Head of caudate nucleus (tissue), 42 donors: ENCODE data around the gene GPR173.

Source experiments
- DNase-seq, 42 donors: peaks; one replicate each; pipeline versions ENCODE4 v3.0.0 to v3.0.0-alpha.2; 2020 to 2021; ENCODE audit warnings: mixed read lengths in 7 of 42
- intact Hi-C: fragments of 100-400 bp; cut with DNase I; formaldehyde crosslinking; loops from one replicate; pipeline ENCODE4 v1.15.0; 2022

The GPR173 gene

DNA sequence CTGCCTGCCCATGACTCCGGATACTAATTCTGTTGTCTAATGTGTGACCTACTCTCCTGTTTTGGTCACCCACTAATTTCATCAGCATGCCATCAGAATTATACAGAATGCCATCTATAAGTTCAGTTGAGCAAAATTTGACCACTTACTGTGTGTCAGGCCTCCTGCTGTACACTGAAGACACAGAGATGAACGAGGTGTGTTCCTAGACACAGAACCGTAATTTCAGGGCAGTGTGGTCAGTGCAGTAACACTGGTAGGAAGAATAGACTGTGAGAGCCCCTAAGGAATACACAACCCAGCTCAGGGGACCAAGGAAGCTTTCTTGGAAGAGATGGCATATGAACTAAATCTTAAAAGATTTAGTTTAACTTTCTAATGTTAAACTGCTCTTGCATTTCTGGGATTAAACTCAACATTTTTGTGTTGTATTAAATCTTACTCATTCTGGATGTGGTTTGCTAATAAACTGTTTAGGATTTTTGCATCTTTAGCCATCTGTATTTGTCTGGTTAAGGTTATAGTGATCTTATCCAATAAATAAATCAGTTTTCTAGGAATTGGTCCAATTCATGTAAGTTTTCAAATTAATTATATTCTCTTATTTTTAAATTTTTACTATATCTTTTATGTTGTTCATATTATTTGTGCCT, 79.6 kb downstream of the GPR173 start:
- DNase-seq = no peak
- intact Hi-C loops = no loop called here
